GM18502 (cell line): Measurements from ENCODE around the gene USP22.

ENCODE experiments used
- ATAC-seq: cut with Tn5 transposase; IDR thresholded peaks from one replicate; pipeline ENCODE4 v1.9.1; 2021; ENCODE audit warnings: mild to moderate bottlenecking; ENCODE audit not compliant: unreplicated experiment, poor library complexity

The USP22 gene

DNA sequence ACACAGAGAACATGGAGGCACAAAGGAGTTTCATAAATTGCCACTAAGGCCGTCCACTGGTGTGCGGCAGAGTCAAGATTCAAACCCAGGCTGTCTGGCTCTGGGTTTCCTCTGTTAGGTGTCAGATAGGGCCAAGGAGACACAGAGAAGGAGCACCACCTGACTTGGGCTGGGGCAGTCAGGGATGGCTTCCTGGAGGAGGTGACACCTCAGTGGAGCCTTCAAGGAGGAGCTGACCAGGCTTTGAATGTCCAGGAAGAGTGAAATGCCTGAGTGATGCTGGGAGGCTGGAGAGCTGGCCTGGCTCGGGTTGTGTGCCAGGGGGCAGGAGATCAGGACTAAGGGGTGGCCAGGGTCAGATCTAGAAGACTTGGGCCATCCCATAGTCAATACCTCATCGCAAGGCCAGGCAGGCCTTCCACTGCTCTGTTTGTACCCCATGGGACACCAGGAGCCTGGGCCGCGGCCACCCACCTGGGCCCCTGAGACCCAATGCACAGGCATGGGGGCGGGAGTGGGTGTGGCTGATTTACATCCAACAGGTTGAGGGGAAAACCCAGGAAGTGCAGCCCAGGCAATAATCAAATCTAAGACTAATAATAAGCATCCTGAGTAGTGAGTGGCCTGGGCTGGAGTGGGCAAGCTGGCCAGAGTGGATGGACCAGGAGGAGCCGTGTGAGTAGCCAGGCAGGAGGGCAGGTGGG lies 73.7 kb downstream of the USP22 start:
- ATAC-seq, result no peak

DNA sequence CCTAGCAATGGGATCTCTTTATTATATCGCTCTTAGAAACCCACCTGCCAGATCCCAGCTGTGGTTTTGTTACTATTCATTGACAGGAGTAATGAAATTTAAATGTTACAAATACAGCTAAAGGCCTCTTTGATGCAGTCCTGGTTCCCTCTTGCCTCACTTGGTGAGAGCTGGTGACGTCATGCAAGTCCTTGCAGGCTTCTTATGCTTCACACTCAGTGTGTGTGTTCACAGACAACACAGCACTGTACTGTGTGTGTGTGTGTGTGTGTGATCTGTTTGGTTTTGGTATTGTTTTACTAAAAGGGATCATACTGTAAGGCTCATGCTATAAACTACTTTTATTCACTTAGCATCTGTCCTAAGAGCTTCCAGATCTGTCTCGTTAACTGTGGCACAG lies 75.0 kb downstream of the USP22 start:
- ATAC-seq, result no peak

DNA sequence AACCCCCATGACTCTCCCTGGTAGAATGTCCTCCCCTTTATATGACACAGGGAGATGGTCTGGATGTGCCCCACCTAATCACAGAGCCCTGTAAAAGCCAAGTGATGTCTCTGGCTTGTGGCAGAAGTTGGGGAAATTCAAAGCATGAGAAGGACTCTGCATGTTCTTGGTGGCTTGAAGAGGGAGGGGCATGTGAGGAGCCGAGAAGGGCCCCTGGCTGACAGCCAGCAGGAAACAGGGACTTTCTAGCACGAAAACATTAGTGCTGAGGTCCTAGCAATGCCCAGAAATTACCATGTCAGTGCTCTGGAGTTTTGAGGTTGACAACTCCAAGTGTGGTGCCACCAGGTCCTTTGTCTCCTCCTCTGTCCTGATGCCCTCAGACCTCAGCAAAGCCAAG lies 75.9 kb downstream of the USP22 start:
- ATAC-seq, result no peak

DNA sequence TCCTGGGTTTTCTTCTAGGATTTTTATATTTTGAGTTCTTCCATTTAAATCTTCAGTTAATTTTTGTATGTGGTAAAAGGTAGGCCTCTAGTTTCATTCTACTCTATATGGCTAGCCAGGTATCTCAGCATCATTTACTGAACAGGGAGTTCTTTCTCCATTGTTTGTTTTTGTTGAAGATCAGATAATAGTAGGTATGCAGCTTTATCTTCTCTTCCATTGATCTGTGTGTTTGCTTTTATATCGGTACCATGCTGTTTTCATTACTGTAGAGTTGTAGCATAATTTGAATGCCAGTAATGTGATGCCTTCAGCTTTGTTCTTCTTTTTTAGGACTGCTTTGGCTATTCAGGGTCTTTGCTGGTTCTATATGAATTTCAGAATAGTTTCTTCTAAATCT lies 77.3 kb downstream of the USP22 start:
- no peak for ATAC-seq

DNA sequence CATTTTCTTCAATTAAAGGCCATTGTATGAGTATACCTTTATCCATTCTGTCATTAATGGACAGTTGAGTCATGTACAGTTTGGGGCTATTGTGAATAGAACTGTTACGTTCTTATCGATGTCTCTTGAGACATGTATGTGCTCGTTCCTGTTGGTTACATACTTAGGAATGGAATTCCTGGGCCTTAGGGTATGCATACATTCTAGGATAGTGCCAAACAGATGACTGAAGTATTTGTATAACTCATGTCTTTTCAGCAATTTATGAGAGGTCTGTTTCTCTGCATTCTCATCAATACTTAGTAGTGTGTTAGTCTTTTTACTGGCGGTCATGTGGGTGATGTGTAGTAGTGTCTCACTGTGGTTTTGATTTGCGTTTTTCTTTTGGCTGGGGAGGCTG lies 81.2 kb downstream of the USP22 start:
- no peak for ATAC-seq

DNA sequence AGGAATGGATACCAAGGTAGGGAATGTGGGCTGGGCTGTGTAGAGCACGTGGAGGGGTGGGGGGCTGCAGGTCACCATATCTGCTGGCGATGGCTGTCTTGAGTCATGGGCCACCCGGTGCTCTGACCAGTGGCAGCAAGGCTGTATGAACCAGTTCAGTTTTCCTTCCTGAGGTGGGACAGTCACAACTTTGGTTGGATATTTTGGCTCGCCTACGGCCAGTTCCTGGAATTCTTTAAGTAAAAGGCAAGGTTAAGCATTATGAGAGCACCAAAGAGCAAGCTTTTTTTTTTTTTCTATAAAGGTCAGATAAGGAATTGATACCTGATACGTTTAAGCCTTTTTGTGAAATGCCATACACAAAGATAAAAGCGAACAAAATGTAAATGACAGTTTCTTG lies 81.9 kb downstream of the USP22 start:
- no peak for ATAC-seq

DNA sequence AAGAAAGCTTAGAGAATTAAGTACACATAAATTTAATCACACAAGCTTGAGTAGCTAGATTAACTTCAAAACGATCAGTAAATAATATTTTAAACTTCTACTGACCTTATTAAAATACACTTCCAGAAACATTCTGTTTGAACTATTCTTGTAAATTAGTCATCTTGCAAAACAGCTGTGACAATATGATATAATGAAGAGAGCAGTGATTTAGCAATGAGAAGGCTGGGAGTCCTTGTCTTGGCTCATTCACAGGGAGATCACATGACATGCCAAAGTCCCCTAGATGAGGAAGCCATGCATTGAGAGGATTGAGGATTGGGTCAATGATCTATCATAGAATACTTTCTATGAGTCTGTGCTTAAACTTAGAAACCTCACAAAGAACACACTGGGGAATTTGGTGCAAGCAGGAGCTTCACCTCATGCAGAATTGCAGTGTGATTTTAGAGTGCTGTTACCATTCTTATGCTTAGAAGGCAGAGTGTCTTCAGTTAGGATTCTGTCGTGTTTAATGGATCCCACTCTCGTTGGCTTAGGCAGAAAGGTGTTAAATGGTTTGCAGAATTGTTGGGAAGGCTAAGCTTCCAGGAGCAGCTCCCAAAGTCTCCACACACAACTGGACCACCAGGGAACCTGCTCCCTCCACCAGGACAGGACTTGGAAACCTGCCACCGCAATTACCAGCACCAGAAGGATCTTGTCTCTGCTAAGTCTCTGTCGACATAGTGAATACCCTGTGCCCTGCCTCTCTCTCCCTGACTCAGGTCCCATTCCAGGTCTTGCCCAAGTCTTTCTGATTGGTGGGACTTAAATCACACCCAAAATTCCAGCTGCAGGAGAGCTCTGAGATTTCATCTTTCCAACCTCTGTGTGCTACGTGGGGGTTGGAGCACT lies 87.1 kb downstream of the USP22 start:
- ATAC-seq, result no peak

DNA sequence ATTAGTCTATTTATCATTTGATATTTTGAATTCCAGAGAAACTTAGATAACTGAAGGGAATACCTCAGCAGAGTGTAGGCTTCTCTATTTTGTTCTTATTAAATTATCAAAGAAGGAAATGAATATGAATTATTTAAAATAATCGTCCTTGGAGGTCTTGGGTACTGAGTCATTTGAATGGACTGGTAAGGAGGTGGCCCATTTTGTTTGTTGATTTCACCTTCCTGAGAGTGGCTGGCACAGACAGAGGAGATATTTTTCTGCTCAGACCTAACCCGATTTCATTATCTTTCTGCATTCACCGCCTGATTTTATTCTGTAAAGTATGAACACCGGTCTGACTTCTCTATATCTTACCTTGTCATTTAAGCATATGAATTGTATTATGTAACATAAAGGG lies 88.0 kb downstream of the USP22 start:
- no peak for ATAC-seq

DNA sequence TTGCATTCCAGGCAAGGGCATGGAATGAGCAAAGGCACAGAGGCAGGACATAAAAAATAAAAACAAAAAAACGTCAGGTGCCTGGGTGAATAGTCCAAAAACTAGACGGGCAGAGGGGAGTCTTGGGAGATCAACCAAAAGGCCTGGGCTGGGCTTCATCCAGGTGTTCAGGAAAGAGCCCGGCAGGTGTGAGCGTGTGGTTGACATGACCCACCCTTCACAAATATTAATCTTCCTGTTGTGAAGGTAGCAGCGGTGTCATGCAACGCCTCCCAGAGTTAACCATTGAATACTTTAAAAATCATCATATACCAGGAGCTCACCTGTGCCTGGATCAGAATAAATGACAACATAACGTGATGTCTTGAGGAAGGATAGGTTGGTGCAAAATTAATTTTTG lies 90.6 kb downstream of the USP22 start:
- ATAC-seq, result no peak
